Astrocyte of the spinal cord (primary cell): ENCODE measurements around the gene CCDC40.
A peak's percentile ranks its signal among the peaks of the same experiment; 100 is the strongest.

ENCODE experiments used
- DNase-seq: peaks from one replicate; pipeline ENCODE4 v3.0.0; 2011; ENCODE audit warnings: low read depth, low spot score
- H3K4me3 ChIP-seq: 2 replicates; pipeline ENCODE4 v1.5.1; 2011; ENCODE audit warnings: low read depth, mild to moderate bottlenecking, low read length, moderate library complexity
- in situ Hi-C: cut with HindIII; loops from 2 replicates; pipeline ENCODE4 v1.10.0; 2017; ENCODE audit warnings: low sequenced_read_pairs
- TF ChIP-seq, protein P1 (sequence below): IDR thresholded peaks from 2 replicates; pipeline ENCODE4 v1.5.1; 2012; ENCODE audit warnings: low read depth, mild to moderate bottlenecking, low read length, inconsistent platforms

The CCDC40 gene

DNA sequence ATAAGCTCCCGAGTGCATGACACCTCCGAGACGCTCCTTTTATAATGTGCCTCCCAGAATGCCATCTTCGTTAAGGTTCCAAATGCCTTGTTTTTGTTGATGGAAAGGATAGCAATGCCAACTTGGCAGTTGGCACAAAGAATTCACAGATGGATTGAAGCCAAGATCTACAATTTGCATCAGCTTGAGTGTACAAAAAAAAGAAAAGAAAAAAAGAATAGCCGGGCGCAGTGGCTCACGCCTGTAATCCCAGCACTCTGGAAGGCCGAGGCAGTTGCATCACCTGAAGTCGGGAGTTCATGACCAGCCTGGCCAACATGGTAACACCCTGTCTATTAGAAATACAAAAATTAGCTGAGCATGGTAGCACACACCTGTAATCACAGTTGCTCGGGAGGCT lies 8.4 kb upstream of the CCDC40 start:
- TF ChIP-seq, protein P1, sequence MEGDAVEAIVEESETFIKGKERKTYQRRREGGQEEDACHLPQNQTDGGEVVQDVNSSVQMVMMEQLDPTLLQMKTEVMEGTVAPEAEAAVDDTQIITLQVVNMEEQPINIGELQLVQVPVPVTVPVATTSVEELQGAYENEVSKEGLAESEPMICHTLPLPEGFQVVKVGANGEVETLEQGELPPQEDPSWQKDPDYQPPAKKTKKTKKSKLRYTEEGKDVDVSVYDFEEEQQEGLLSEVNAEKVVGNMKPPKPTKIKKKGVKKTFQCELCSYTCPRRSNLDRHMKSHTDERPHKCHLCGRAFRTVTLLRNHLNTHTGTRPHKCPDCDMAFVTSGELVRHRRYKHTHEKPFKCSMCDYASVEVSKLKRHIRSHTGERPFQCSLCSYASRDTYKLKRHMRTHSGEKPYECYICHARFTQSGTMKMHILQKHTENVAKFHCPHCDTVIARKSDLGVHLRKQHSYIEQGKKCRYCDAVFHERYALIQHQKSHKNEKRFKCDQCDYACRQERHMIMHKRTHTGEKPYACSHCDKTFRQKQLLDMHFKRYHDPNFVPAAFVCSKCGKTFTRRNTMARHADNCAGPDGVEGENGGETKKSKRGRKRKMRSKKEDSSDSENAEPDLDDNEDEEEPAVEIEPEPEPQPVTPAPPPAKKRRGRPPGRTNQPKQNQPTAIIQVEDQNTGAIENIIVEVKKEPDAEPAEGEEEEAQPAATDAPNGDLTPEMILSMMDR: no peak
- DNase-seq: no peak
- H3K4me3 ChIP-seq: no peak overlapping the region
- in situ Hi-C loops: no loop called here

DNA sequence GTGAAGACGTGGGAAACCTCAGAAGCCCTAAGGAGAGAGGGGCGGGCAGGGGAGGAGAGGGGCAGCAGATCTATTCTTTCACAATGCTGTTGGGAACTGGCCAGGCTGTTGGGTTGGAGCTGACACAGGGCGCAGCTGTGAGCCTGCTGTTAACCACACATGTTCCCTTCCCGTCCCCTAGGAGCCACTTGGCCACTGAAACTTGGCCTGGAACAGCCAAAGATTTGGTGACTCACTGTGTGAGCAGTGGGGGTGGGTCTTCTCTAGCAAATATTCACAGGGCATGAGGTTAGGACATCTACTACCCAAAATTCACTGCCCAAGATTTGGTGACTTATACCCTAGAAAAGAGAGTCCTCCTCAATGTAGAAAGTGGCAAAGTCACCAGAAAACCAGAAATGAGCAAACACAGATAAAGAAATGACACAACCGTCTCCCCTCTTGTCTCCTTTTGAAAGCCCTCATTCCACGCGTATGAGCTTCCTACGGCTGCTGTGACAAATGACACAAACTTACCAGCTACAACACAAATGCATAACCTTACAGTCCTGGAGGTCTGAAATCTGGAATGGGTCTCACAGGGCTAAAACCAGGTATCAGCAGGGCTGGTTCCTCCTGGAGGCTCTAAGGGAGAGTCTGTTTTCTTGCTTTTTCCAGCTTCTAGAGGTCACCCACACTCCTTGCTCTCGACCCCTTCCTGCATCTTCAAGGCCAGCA lies 7.0 kb upstream of the CCDC40 start:
- in situ Hi-C loops: no loop called here
- DNase-seq: peak; percentile 75
- no peak overlapping the region for H3K4me3 ChIP-seq
- TF ChIP-seq, protein P1: no peak

DNA sequence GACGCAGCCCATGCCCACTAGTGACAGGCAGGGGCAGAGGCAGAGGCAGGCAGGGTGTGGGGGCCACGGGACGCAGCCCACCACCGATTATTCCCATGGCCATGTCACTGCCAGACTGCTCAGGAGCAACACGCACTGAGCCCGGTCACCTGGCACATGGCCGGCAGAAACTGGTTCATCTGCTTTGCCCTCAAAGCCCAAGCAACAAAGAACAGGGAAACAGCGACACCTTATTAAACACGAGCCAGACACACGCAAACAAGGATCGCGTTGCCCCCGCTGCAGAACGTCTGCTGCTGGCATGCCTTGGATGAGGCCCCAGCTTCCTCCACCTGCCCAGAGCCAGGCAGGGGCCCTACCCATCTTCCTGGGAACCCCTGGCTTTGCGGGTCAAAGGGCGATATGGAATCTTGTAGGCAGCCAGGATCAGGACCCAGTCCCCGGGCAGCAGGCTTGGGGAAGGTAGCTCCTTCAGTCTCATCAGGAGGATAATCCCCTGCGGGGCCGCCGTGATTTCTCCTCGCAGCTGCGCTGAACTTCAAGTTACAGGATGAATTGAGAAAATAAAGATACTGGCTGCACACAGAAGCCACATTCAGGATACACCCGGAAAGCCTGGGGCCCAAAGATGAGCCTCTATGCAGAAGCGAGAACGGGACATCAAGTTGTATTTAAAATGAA lies 5.6 kb upstream of the CCDC40 start:
- in situ Hi-C loops: no loop called here
- no peak overlapping the region for H3K4me3 ChIP-seq
- TF ChIP-seq, protein P1: no peak
- DNase-seq: no peak

DNA sequence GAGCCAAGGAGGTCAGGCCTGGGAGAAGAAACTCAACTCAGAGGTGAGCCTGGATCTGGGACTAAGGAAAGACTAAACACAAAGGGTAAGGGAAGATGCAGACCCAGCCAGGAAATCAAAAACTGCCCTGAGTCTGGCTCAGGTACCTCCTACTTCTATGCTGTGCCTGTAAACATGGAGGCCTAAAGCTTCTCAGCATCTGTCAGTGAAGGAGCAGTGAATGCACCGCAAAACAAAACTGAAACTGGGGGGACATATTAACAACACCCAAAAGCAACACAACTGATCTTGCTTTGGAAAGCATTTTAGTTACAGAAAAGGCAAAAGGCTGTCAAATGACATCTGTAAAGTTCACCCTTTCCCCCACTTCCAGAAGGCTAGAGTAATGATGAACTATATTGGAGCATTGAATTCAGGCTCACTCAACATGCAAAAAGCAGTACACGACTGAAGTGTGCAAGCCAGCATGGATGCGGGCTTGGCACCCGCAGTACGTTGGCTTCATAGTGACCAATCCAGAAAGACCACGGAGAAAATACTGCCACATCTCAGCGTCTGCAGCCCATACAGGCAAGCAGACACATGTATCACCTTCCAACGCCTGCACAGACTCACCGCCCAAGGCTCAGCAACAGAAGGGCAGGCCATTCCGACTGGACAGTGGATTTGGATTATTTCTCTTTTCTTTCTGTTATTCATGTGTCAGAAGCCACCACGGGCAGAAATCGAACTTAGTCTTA lies 4.6 kb upstream of the CCDC40 start:
- no peak for DNase-seq
- in situ Hi-C loops: no loop called here
- no peak overlapping the region for H3K4me3 ChIP-seq
- TF ChIP-seq, protein P1: no peak

DNA sequence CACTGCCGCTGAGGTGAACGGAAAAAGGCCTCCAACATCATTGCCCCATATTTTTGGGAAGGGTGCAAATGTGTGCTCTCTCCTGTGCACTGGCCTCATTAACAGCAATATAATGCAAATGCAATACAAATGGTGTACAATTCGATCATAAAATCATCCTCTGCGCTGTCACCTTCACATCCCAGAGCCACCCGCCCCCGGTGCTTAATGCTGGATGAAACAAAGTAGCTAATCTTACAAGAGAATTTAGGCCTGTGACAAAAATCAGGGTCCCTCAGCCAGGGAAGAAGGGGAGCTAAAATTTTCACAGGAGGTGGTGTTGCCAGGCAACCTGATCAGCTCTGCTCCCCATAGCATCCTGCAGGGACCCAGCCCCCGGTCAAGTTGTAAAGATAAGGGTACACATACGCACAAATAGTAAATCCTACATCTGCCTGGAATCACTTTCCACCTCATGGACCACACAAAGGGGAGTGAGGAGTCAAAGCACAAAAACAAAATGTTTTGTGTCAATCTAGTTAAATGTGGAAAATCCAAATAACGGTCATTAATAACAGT lies 3.7 kb upstream of the CCDC40 start:
- H3K4me3 ChIP-seq: no peak overlapping the region
- in situ Hi-C loops: no loop called here
- TF ChIP-seq, protein P1: no peak
- DNase-seq: no peak

DNA sequence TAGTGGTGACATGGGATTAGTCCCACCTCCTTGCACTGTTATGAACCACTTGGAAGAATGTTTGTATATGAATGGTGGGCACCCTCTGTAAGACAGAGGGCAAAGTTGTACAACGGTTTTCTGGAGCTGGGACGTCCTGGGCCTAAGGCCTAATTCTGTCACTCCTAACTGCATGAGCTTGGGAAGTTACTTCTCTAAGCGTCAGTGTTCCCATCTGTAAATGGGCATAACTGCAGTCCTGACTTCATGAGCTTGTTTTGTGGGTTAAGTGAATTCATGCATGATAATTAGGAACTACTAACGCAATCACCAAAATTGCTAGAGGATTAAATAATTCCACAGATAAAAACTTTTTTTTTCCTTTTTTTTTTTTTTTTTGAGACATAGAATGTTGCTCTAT lies 2.6 kb upstream of the CCDC40 start:
- no peak overlapping the region for H3K4me3 ChIP-seq
- no peak for DNase-seq
- in situ Hi-C loops: no loop called here
- TF ChIP-seq, protein P1: no peak
